ENCODE measurements around the gene TEX19. TPM values are rescaled to one million over a fixed set of nuclear protein-coding genes. Genes with fewer than 3 reads are reported as not detected.

Gene TEX19
- total and polyA plus RNA-seq, 2 of the 8 experiments (the other 6 are each of a cell fraction or from before 2014, with no cell fraction given): 0.54 to 0.80 TPM

- Histone ChIP-seq H3K79me1 (ENCODE audit: low read depth, low read length) (no peaks in the 10 kb centered on the region), H4K91ac (replicated peaks; ENCODE audit: insufficient read length, low read length) (no peak overlapping the region), H3K4me2 (ENCODE audit: insufficient read depth in 1 of 2, low read depth in 2 of 2, low read length in 2 of 2) (no peak overlapping the region), H3K14ac (ENCODE audit: insufficient read length) (no peak overlapping the region), H2BK20ac (ENCODE audit: low read length) (no peak overlapping the region), H3K18ac (ENCODE audit: extremely low read depth, low read length) (no peak overlapping the region), H4K5ac (ENCODE audit: insufficient read length, low read depth, low read length) (no peak overlapping the region), H3K4ac (replicated peaks; ENCODE audit: insufficient read length, low read depth, low read length) (no peak overlapping the region), H3K27me3 (replicated peaks in 1 of 4; ENCODE audit: control insufficient read depth in 3 of 4, extremely low read depth in 1 of 4, insufficient read depth in 3 of 4, low read length in 3 of 4) (no peaks in the 10 kb centered on the region; a peak in 3 of 7 replicates), H2BK12ac (ENCODE audit: low read depth, low read length) (no peak overlapping the region), H3K23me2 (ENCODE audit: low read depth, low read length) (peaks cover 5% of the 10 kb centered on the region; the same call in 1 of the 2 replicates), H3K23ac (ENCODE audit: insufficient read length) (no peak overlapping the region), H3K27ac (ENCODE audit: low read depth, low read length) (no peak overlapping the region), H2BK120ac (replicated peaks; ENCODE audit: low read depth, low read length) (no peak overlapping the region), H4K8ac (ENCODE audit: extremely low read depth, insufficient read depth, low read length) (no peak overlapping the region), H2BK15ac (ENCODE audit: low read length) (no peak overlapping the region), H3K4me3 (ENCODE audit: extremely low read depth in 1 of 4, insufficient read depth in 2 of 4, low read depth in 3 of 4, low read length in 4 of 4) (no peak overlapping the region), H3K79me2 (ENCODE audit: control insufficient read depth in 1 of 2, insufficient read depth in 2 of 2, low read length in 2 of 2) (no peaks in the 10 kb centered on the region), H2AK5ac (ENCODE audit: low read depth, low read length) (no peak overlapping the region), H3K9ac (replicated peaks in 1 of 4; ENCODE audit: extremely low read depth in 1 of 4, low read depth in 3 of 4, low read length in 3 of 4) (no peak overlapping the region), H2AFZ (ENCODE audit: low read length) (no peak overlapping the region), H4K20me1 (replicated peaks in 1 of 2; ENCODE audit: control insufficient read depth in 1 of 2, insufficient read depth in 2 of 2, low read length in 2 of 2) (peaks cover 0 to 1% of the 10 kb centered on the region in 2 experiments), H3K9me3 (ENCODE audit: insufficient read depth in 2 of 2, low read depth in 1 of 2, low read length in 1 of 2) (no peaks in the 10 kb centered on the region), H3K56ac (replicated peaks; ENCODE audit: insufficient read length, low read depth, low read length) (no peak overlapping the region), H3K4me1 (replicated peaks in 1 of 4; ENCODE audit: control insufficient read depth in 3 of 4, insufficient read depth in 4 of 4, low read length in 3 of 4) (peaks cover 0 to 5% (median 4%) of the 10 kb centered on the region in 4 experiments; a peak in 5 of 7 replicates), H2BK5ac (ENCODE audit: low read depth, low read length) (no peak overlapping the region), H3K36me3 (ENCODE audit: control insufficient read depth in 2 of 4, insufficient read depth in 4 of 4, low read length in 3 of 4) (no peaks in the 10 kb centered on the region)
- ChIA-PET POLR2A (ENCODE audit: partially characterized antibody) (interaction anchor here (1.0 kb wide), 1 partner anchor 10 kb away, joined by 3 read pairs; no protein-coding TSS in a partner anchor), CTCF (ENCODE audit: partially characterized antibody) (interaction anchor here (1.1 to 4.8 kb wide), 6 partner anchors 10 to 113 kb away, joined by 3 to 28 read pairs (median 3); partner anchors contain the start of gene CSNK1D)
- DNase-seq (ENCODE audit: low read depth in 1 of 2, low spot score in 2 of 2) (no peak), FAIRE-seq (no peak)
- 90% methylated on average over 13 of the region's 13 CpGs; no CpG with 5 or more reads in 1 of the 2 experiments for WGBS, 2 experiments (ENCODE audit: extremely low coverage in 1 of 2, insufficient coverage in 1 of 2, insufficient read length in 1 of 2, insufficient replicate concordance in 2 of 2, low coverage in 1 of 2, low lambda C conversion rate in 2 of 2, missing lambda C conversion rate in 1 of 2)
- TF ChIP-seq BRCA1 (IDR thresholded peaks at IDR 0.05; ENCODE audit: low read depth, low read length): no peak
- TF ChIP-seq KDM5A (IDR thresholded peaks at IDR 0.05; ENCODE audit: low read length): no peak
- TF ChIP-seq CHD1 (IDR thresholded peaks at IDR 0.05; ENCODE audit: low read depth, low read length): no peak
- no peak for TF ChIP-seq ATF2 (IDR thresholded peaks at IDR 0.05; ENCODE audit: low read length)
- no peak for TF ChIP-seq CTCF (IDR thresholded peaks at IDR 0.05; ENCODE audit: control extremely low read depth in 1 of 3, insufficient read depth in 1 of 3, low read depth in 1 of 3, low read length in 3 of 3)
- no peak for TF ChIP-seq CTBP2 (IDR thresholded peaks at IDR 0.05; ENCODE audit: borderline replicate concordance, insufficient read depth, insufficient read length, low read length)
- no peak for TF ChIP-seq TAF7 (optimal IDR thresholded peaks at IDR 0.05; ENCODE audit: borderline replicate concordance, low read depth, low read length)
- TF ChIP-seq RFX5 (IDR thresholded peaks at IDR 0.05; ENCODE audit: borderline replicate concordance, low read depth, low read length): no peak
- TF ChIP-seq MAFK (IDR thresholded peaks at IDR 0.05; ENCODE audit: low read depth, low read length): no peak
- TF ChIP-seq SP4 (IDR thresholded peaks at IDR 0.05; ENCODE audit: low read length): no peak
Measured at GRCh38 chr17:82311971-82312370, 47.1 kb upstream of the TEX19 start.
